Measurements from ENCODE around the gene HLA-DPA1.

HLA-DPA1 gene

GRCh38 chr6:33073431-33073871, at the start of gene HLA-DPA1:
Gene HLA-DPA1 (minus strand): TSS chr6:33073649.
- Mint-ChIP-seq H3K27me3 (no peaks in the 10 kb centered on the region), H3K27ac (peak within 1 kb of the TSS; percentile 96), H3K4me1 (peaks cover 35 to 58% of the 10 kb centered on the region in 2 donors), H3K4me3 (peak within 1 kb of the TSS; percentile 91 to 94), H3K9me3 (peaks cover 0 to 8% of the 10 kb centered on the region in 2 donors), H3K36me3 (peaks cover 55 to 69% of the 10 kb centered on the region in 2 donors)
- ATAC-seq (replicated peaks) (peak; percentile 78 to 81), DNase-seq (peak; percentile 86)

- Mint-ChIP-seq H3K4me1 (peaks cover 10 to 11% of the 10 kb centered on the region in 2 donors), H3K4me3 (no peak overlapping the region), H3K27me3 (no peaks in the 10 kb centered on the region), H3K36me3 (peaks cover 12 to 27% of the 10 kb centered on the region in 2 donors), H3K27ac (no peak overlapping the region), H3K9me3 (peaks cover 8 to 9% of the 10 kb centered on the region in 2 donors)
- no peak for DNase-seq
- ATAC-seq (replicated peaks), result no peak
Measured at GRCh38 chr6:33123181-33123580, 49.7 kb upstream of the HLA-DPA1 start.

- Mint-ChIP-seq H3K27ac (no peak overlapping the region), H3K36me3 (peaks cover 12 to 37% of the 10 kb centered on the region in 2 donors), H3K4me1 (peaks cover 28 to 37% of the 10 kb centered on the region in 2 donors), H3K27me3 (peaks cover 0 to 10% of the 10 kb centered on the region in 2 donors), H3K9me3 (peaks cover 8 to 9% of the 10 kb centered on the region in 2 donors), H3K4me3 (no peak overlapping the region)
- ATAC-seq (replicated peaks), result no peak
- DNase-seq, result no peak
Measured at GRCh38 chr6:33120001-33120400, 46.6 kb upstream of the HLA-DPA1 start.

- Mint-ChIP-seq H3K4me1 (peaks cover 35 to 50% of the 10 kb centered on the region in 2 donors), H3K9me3 (peaks cover 2 to 4% of the 10 kb centered on the region in 2 donors), H3K27me3 (peaks cover 0 to 10% of the 10 kb centered on the region in 2 donors), H3K4me3 (peak overlapping the region; percentile 76 to 77), H3K27ac (peak overlapping the region; percentile 25), H3K36me3 (peaks cover 5 to 29% of the 10 kb centered on the region in 2 donors)
- DNase-seq (no peak), ATAC-seq (replicated peaks) (peak; percentile 11 to 21)
Measured at GRCh38 chr6:33118525-33119123, 45.2 kb upstream of the HLA-DPA1 start.

GRCh38 chr6:33117811-33118277, 44.4 kb upstream of the HLA-DPA1 start:
- DNase-seq, result no peak
- Mint-ChIP-seq H3K4me1 (peaks cover 42 to 58% of the 10 kb centered on the region in 2 donors), H3K4me3 (peak overlapping the region; percentile 76 to 77), H3K27ac (peak overlapping the region; percentile 89), H3K36me3 (peaks cover 2 to 22% of the 10 kb centered on the region in 2 donors), H3K9me3 (no peaks in the 10 kb centered on the region), H3K27me3 (peaks cover 0 to 10% of the 10 kb centered on the region in 2 donors)
- ATAC-seq (replicated peaks), result no peak

- Mint-ChIP-seq H3K9me3 (no peaks in the 10 kb centered on the region), H3K27ac (peak overlapping the region; percentile 89), H3K4me1 (peaks cover 50 to 66% of the 10 kb centered on the region in 2 donors), H3K27me3 (peaks cover 0 to 10% of the 10 kb centered on the region in 2 donors), H3K4me3 (peak overlapping the region; percentile 76 to 77), H3K36me3 (peaks cover 2 to 19% of the 10 kb centered on the region in 2 donors)
- ATAC-seq (replicated peaks) (no peak), DNase-seq (no peak)
Measured at GRCh38 chr6:33116841-33117711, 43.6 kb upstream of the HLA-DPA1 start.

- peaks cover 0 to 14% of the 10 kb centered on the region in 2 donors for H3K36me3 Mint-ChIP-seq
- H3K4me1 Mint-ChIP-seq, result peaks cover 55 to 72% of the 10 kb centered on the region in 2 donors
- peak overlapping the region; percentile 76 to 77 for H3K4me3 Mint-ChIP-seq
- DNase-seq, result no peak
- ATAC-seq (replicated peaks), result no peak
- H3K9me3 Mint-ChIP-seq, result no peaks in the 10 kb centered on the region
- H3K27ac Mint-ChIP-seq, result peak overlapping the region; percentile 32
- H3K27me3 Mint-ChIP-seq, result peaks cover 0 to 10% of the 10 kb centered on the region in 2 donors
Measured at GRCh38 chr6:33116417-33116816, 43.0 kb upstream of the HLA-DPA1 start.

GRCh38 chr6:33114406-33114805, 41.0 kb upstream of the HLA-DPA1 start:
- H3K4me1 Mint-ChIP-seq, result peaks cover 55 to 72% of the 10 kb centered on the region in 2 donors
- peak; percentile 72 to 73 for ATAC-seq (replicated peaks)

GRCh38 chr6:33113755-33114154, 40.3 kb upstream of the HLA-DPA1 start:
- peak in 1 of 2 donors; percentile 20 for ATAC-seq (replicated peaks)
- DNase-seq, result no peak
- H3K4me1 Mint-ChIP-seq, result peaks cover 55 to 72% of the 10 kb centered on the region in 2 donors
- H3K27me3 Mint-ChIP-seq, result peaks cover 0 to 10% of the 10 kb centered on the region in 2 donors
- peak overlapping the region; percentile 95 for H3K27ac Mint-ChIP-seq
- peaks cover 0 to 14% of the 10 kb centered on the region in 2 donors for H3K36me3 Mint-ChIP-seq
- H3K9me3 Mint-ChIP-seq, result no peaks in the 10 kb centered on the region
- H3K4me3 Mint-ChIP-seq, result peak overlapping the region; percentile 79 to 82

More at GRCh38 chr6:33114406-33114805, 41.0 kb upstream of the HLA-DPA1 start:
- Mint-ChIP-seq H3K36me3 (peaks cover 0 to 14% of the 10 kb centered on the region in 2 donors), H3K27me3 (peaks cover 0 to 10% of the 10 kb centered on the region in 2 donors), H3K9me3 (no peaks in the 10 kb centered on the region), H3K4me3 (peak overlapping the region; percentile 79 to 82), H3K27ac (peak overlapping the region; percentile 95)
- DNase-seq, result peak; percentile 33

- Mint-ChIP-seq H3K4me1 (peaks cover 49 to 63% of the 10 kb centered on the region in 2 donors), H3K36me3 (peaks cover 0 to 8% of the 10 kb centered on the region in 2 donors), H3K27me3 (peaks cover 0 to 12% of the 10 kb centered on the region in 2 donors), H3K4me3 (peak overlapping the region; percentile 79 to 82), H3K27ac (peak overlapping the region; percentile 95), H3K9me3 (no peaks in the 10 kb centered on the region)
- DNase-seq (peak; percentile 52), ATAC-seq (replicated peaks) (peak; percentile 86 to 87)
Measured at GRCh38 chr6:33112148-33112547, 38.7 kb upstream of the HLA-DPA1 start.

- peaks cover 40 to 52% of the 10 kb centered on the region in 2 donors for H3K4me1 Mint-ChIP-seq
- H3K27me3 Mint-ChIP-seq, result peaks cover 15 to 28% of the 10 kb centered on the region in 2 donors
- H3K9me3 Mint-ChIP-seq, result peaks cover 10 to 14% of the 10 kb centered on the region in 2 donors
- H3K36me3 Mint-ChIP-seq, result peaks cover 3 to 14% of the 10 kb centered on the region in 2 donors
- DNase-seq (no peak), ATAC-seq (replicated peaks) (no peak)
- H3K27ac Mint-ChIP-seq, result no peak overlapping the region
- H3K4me3 Mint-ChIP-seq, result no peak overlapping the region
Measured at GRCh38 chr6:33108307-33108706, 34.9 kb upstream of the HLA-DPA1 start.

- DNase-seq (no peak), ATAC-seq (replicated peaks) (no peak)
- H3K36me3 Mint-ChIP-seq, result peaks cover 3 to 14% of the 10 kb centered on the region in 2 donors
- peaks cover 15 to 28% of the 10 kb centered on the region in 2 donors for H3K27me3 Mint-ChIP-seq
- H3K27ac Mint-ChIP-seq, result no peak overlapping the region
- peaks cover 33 to 45% of the 10 kb centered on the region in 2 donors for H3K4me1 Mint-ChIP-seq
- peaks cover 10 to 14% of the 10 kb centered on the region in 2 donors for H3K9me3 Mint-ChIP-seq
- no peak overlapping the region for H3K4me3 Mint-ChIP-seq
Measured at GRCh38 chr6:33107641-33108040, 34.2 kb upstream of the HLA-DPA1 start.

- Mint-ChIP-seq H3K9me3 (peaks cover 14 to 23% of the 10 kb centered on the region in 2 donors), H3K4me3 (no peak overlapping the region), H3K4me1 (peaks cover 22 to 33% of the 10 kb centered on the region in 2 donors), H3K27me3 (peaks cover 15 to 28% of the 10 kb centered on the region in 2 donors), H3K36me3 (peaks cover 5 to 23% of the 10 kb centered on the region in 2 donors), H3K27ac (peak overlapping the region; percentile 90)
- ATAC-seq (replicated peaks), result peak; percentile 71 to 81
- no peak for DNase-seq
Measured at GRCh38 chr6:33105916-33106871, 32.7 kb upstream of the HLA-DPA1 start.
